DND-41 (cell line): ENCODE measurements around the gene PLSCR3.

Source experiments
- CTCF ChIP-seq: IDR thresholded peaks from 2 replicates; pipeline ENCODE4 v1.5.1; 2012; ENCODE audit warnings: borderline replicate concordance, low read length, moderate library complexity, mild to moderate bottlenecking; ENCODE audit not compliant: poor library complexity, severe bottlenecking; ENCODE audit errors: extremely low read depth
- EZH2 ChIP-seq: IDR thresholded peaks from 3 replicates; pipeline ENCODE4 v1.6.1; 2012; ENCODE audit warnings: borderline replicate concordance, low read depth, mild to moderate bottlenecking, moderate library complexity, low read length, inconsistent platforms; ENCODE audit not compliant: severe bottlenecking

GRCh38 chr17:7439462-7440112, 45.3 kb upstream of the PLSCR3 start, which contains the start of gene FGF11:
- TF ChIP-seq CTCF (no peak), EZH2 (no peak)
